Glomerular endothelial cell (primary cell): ENCODE measurements around the gene MR1. TPM values are rescaled to one million over a fixed set of nuclear protein-coding genes. Genes with fewer than 3 reads are reported as not detected.

Source experiments
- DNase-seq: peaks from one replicate; pipeline ENCODE4 v3.0.0-alpha.2; 2011; ENCODE audit warnings: low read depth, low spot score; ENCODE audit errors: extremely low read depth
- total RNA-seq: library from RNA; depleted of rRNA; stranded (reverse); fragments of >200 nt; gene quantifications from 2 replicates; pipeline ENCODE4 v1.2.3, GENCODE V29; 2015

The MR1 gene
- total RNA-seq: 1.2 and 2.4 TPM in 2 replicates

- peak; percentile 62 for DNase-seq
Observed at GRCh38 chr1:181033799-181034451, at the start of gene MR1. TSS of gene MR1 (plus strand) at chr1:181033983. CDS start at chr1:181034008, 25 bp downstream.

- no peak for DNase-seq
Observed at GRCh38 chr1:180988253-180988752, 45.5 kb upstream of the MR1 start.

- DNase-seq: no peak
Observed at GRCh38 chr1:180994262-180994661, 39.5 kb upstream of the MR1 start.

GRCh38 chr1:180997843-180998504 is 35.8 kb upstream of the MR1 start:
- DNase-seq: no peak

GRCh38 chr1:181001091-181001780 is 32.5 kb upstream of the MR1 start:
- no peak for DNase-seq

DNA sequence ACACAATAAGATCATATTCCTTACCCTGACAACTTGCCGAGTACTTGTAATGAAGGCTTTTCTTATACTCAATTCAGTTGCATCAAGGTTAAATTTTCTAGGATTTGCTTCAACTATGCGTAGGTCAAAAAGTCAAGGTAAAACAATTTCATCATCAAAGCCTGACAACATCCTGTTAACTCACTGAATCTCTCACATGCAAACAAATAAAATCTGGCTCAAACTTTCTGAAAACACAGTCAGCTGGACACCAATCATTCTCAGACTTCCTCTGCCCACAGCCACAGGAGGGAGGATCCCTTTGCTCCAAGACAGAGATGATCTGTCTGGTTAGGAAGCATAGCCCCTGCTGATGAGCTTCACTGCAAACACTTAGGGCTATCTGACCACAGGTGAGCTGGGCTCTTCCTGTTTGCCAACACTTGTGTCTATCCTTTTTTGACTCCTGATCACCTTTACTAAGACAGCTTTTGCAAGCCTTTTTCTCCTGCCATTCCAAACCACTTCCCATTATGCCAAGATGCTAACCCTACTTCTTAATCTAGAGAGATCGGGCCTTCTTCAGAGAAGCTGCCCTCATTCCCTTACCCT is 31.1 kb upstream of the MR1 start:
- DNase-seq: no peak

DNA sequence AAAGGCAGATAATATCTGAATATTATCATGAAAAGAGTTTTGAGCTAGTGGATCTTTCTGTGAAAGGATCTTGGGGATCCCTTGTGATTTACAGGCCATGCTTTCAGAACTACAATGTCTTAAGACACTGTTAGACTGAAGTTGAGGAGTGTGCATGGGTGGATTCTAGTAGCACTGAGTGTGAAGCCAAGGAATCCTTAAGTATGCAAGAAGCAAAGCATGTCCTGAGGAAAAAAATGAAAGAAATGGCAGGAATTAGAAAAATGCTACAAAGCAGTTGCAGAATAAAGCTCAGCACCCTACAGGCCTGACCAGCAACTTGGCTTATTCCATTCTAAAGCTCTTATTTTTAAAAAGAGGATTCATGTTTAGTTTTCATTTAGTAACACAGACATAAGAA is 23.0 kb upstream of the MR1 start:
- no peak for DNase-seq

DNA sequence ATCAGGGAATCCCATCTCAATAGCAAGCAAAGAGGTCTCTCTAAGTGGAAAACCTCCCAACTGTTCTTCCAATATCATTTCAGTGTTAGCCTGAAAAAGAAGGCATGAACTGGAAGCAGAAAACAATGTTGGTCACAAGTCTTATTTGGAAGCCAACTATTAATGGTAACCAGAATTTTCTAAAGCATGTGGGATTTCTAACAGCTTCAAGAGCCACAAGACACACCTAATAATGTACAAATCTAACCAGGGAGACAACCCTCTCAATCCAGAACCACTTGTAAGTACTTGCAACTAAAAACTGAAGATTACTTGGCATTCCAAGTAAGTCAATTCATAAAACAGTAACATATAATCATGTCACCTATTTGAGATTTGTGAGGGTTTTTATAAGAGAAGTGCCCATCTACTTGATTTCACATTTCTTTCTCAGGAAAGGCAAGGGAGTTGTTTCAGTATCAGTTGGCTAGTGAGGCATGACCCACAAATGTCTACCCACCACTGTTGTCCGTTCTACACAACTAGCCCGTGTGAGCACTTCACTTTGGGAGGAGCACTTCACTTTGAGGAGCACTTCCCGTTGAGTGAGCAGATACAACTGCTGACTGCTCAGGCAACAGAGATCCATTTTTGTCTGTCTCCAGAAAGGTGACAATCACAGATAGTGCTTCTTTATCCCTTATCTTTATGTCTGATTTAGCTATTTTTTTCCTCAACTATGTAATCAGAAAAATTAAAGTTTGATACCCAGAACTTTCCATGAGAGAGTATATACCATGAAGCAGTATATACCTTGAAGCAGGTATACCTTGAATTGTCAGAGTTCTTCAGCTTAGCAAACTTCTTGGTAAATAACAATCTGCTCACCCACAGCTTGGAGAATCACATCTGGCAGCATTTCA is 22.2 kb upstream of the MR1 start:
- no peak for DNase-seq

DNA sequence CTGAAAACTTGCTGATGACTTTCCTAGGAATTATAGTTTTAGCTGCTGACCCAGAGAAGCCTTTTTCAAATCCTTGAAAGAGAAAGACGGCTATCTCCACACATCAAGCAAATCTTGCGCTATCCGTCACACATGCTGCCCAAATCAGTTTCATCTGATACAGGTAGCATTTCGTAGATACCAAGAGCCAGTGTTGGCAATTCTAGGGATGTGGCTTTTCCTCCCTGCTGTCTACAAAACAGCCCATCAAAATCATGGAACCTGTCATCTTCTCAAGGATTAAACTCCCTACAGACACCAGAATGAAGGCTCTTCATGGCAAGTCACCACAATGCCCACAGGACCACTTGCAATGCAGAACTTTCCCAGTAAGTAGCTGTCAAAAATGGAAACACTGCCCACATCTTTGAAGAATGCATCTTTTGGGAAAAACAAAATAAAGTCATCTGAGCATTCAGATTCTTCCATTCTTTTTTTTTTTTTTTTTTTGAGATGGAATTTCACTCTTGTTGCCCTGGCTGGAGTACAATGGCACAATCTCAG is 21.5 kb upstream of the MR1 start:
- no peak for DNase-seq

- DNase-seq: no peak
Observed at GRCh38 chr1:181013144-181013543, 20.6 kb upstream of the MR1 start.

DNA sequence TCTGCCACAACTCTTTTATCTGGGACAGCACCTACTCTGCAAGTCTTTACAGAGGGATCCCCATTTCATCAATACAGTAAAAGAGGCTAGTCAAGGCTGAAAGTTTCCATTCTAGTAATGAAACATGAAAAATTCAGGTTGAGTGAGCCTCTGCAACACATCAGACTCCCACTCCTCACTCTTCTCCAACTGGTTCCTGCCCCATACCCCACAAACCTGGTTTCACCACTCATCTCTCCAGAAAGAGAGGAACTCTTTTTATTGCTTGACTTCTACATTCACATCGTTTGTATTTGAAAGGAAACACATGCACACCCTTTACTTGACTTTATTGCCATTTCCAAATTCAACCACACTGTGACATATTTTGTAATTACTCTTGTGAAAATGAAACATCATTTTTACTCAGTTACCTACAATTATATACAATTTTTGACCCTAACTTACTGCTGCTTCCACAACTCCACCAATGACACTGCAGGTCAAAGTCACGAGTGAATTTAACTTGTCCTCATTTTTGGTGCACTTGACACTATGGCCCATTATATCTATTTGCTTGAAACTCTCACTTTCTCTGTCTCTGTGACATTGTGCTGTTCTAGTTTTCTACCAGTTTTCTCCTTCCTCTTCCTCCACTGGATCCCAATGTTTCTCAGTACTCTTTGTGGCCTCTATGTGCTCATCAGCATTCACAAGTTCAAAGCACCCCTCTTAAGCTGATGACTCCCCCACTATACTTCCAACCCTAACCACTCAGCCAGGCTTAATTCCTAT is 19.1 kb upstream of the MR1 start:
- DNase-seq: no peak

- DNase-seq: no peak
Observed at GRCh38 chr1:181015251-181015615, 18.6 kb upstream of the MR1 start.

DNA sequence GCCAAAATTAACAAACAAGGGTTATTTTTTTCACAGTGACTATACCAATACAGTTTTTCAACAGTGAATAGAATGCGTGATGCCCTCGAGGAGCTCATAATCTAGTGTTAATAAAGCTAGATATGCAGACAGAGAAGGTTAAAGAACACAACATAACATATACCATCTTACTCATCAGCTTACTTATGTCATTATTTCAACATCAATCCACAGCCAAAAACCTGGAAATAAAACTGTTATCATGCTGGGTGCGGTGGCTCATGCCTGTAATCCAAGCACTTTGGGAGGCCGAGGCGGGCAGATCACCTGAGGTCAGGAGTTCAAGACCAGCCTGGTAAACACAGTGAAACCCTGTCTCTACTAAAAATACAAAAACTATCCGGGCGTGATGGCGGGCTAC is 17.2 kb upstream of the MR1 start:
- DNase-seq: no peak

DNA sequence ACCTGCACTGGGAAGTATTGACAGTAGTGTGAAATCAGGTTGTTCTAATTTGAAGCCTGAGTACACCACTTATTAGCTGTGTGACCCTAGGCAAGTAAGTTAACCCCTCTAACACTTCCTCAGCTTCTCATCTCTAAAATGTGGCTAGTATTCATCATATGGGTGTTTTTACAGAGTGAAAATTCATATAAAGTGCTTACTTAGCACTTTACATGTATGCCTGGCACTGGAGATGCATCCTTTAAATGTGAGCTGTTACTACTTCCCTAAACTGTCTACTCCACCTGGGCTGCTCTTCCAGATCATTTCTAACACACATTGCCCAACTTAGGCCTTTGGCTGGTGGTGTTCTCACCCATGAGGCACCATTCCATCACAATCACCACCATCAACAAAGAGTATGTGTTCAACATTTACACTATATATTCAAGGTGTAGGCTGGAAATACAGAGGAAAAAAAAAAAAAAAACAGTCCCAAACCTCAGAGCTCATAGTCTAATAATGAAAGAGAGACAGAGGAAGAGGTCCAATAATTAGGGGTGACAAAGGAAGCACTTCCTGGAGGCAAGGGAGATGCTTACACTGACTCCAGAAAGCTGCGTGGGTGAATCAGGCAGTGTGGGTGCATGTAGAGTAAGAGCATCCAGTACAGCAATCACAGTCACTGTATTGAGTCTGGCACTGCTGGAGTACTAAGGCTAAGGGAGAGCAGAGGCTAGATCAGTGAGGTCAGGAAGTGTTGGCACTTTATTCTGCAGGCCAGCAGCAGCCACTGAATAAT is 14.7 kb upstream of the MR1 start:
- no peak for DNase-seq

GRCh38 chr1:181021159-181021558 is 12.6 kb upstream of the MR1 start:
- DNase-seq: no peak

DNA sequence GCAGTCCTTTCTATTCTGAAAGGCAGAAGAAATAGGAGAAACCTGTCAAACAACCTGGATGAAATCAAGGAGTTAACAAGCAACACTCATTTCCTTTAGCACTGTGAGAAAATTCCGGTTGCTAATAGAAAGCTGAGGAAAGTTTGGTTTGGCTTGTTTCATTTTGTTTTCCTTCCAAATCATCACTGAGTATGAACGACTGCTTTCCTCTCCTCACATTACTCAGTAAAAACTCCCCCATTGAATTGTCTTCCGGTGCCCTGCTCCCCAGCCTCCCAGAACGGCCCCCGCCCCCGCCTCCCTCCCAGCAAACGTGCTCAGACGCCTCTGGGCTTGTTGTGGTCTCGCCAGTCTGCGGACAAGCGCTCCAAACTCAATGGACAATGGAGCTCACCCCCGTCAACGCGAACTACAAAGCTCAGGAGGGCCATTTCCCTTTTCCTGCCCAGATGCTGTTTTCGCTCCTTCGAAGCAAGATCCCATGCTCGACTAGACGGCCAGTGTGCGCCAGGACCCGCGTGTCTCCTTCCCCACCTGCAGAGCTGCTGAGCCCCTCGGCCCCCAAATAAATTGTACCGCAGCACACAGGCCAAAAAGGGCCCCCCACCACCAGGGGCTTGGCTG is 11.9 kb upstream of the MR1 start:
- peak; percentile 66 for DNase-seq

- DNase-seq: no peak
Observed at GRCh38 chr1:181023265-181024057, 10.3 kb upstream of the MR1 start.
